ENCODE measurements around the gene ENDOV. TPM values are rescaled to one million over a fixed set of nuclear protein-coding genes. Genes with fewer than 3 reads are reported as not detected.

Gene ENDOV
- total RNA-seq, 1 donor from 2014 or later, result 16.9 TPM

- no peaks in the 10 kb centered on the region for H3K4me1 Mint-ChIP-seq (ENCODE audit: low read depth)
- H3K27me3 Mint-ChIP-seq (ENCODE audit: insufficient read depth), result peaks cover 14% of the 10 kb centered on the region
- no peaks in the 10 kb centered on the region for H3K9me3 Mint-ChIP-seq
- peaks cover 12% of the 10 kb centered on the region for H3K36me3 Mint-ChIP-seq (ENCODE audit: low read depth)
- no peak overlapping the region for H3K27ac Mint-ChIP-seq
- DNase-seq (ENCODE audit: low spot score), result no peak
- no peak overlapping the region for H3K4me3 Mint-ChIP-seq
- intact Hi-C loops (cut with micrococcal nuclease), result no loop called here
Observed at GRCh38 chr17:80466188-80466705, 51.3 kb downstream of the ENDOV start.

GRCh38 chr17:80468242-80468641 lies 53.3 kb downstream of the ENDOV start:
- H3K27me3 Mint-ChIP-seq (ENCODE audit: insufficient read depth), result peaks cover 10% of the 10 kb centered on the region
- H3K27ac Mint-ChIP-seq, result no peak overlapping the region
- peaks cover 10% of the 10 kb centered on the region for H3K4me1 Mint-ChIP-seq (ENCODE audit: low read depth)
- peaks cover 22% of the 10 kb centered on the region for H3K36me3 Mint-ChIP-seq (ENCODE audit: low read depth)
- DNase-seq (ENCODE audit: low spot score), result no peak
- intact Hi-C loops (cut with micrococcal nuclease), result no loop called here
- no peak overlapping the region for H3K4me3 Mint-ChIP-seq
- no peaks in the 10 kb centered on the region for H3K9me3 Mint-ChIP-seq

- Mint-ChIP-seq H3K4me1 (ENCODE audit: low read depth) (peaks cover 10% of the 10 kb centered on the region), H3K36me3 (ENCODE audit: low read depth) (peaks cover 22% of the 10 kb centered on the region), H3K4me3 (no peak overlapping the region), H3K27me3 (ENCODE audit: insufficient read depth) (peaks cover 12% of the 10 kb centered on the region), H3K9me3 (no peaks in the 10 kb centered on the region), H3K27ac (no peak overlapping the region)
- no peak for DNase-seq (ENCODE audit: low spot score)
- intact Hi-C loops (cut with micrococcal nuclease), result no loop called here
Observed at GRCh38 chr17:80468781-80469493, 54.0 kb downstream of the ENDOV start.

GRCh38 chr17:80469667-80470066 lies 54.7 kb downstream of the ENDOV start:
- no peak overlapping the region for H3K27ac Mint-ChIP-seq
- no peak overlapping the region for H3K4me3 Mint-ChIP-seq
- H3K4me1 Mint-ChIP-seq (ENCODE audit: low read depth), result peaks cover 14% of the 10 kb centered on the region
- H3K36me3 Mint-ChIP-seq (ENCODE audit: low read depth), result peaks cover 24% of the 10 kb centered on the region
- intact Hi-C loops (cut with micrococcal nuclease), result no loop called here
- no peaks in the 10 kb centered on the region for H3K9me3 Mint-ChIP-seq
- DNase-seq (ENCODE audit: low spot score), result no peak
- H3K27me3 Mint-ChIP-seq (ENCODE audit: insufficient read depth), result peaks cover 20% of the 10 kb centered on the region

- Mint-ChIP-seq H3K4me1 (ENCODE audit: low read depth) (peaks cover 18% of the 10 kb centered on the region), H3K4me3 (no peak overlapping the region), H3K36me3 (ENCODE audit: low read depth) (peaks cover 25% of the 10 kb centered on the region), H3K27me3 (ENCODE audit: insufficient read depth) (peaks cover 29% of the 10 kb centered on the region), H3K9me3 (no peaks in the 10 kb centered on the region), H3K27ac (no peak overlapping the region)
- no peak for DNase-seq (ENCODE audit: low spot score)
- intact Hi-C loops (cut with micrococcal nuclease), result no loop called here
Observed at GRCh38 chr17:80470603-80471002, 55.6 kb downstream of the ENDOV start.

- intact Hi-C loops (cut with micrococcal nuclease), result no loop called here
- peaks cover 18% of the 10 kb centered on the region for H3K4me1 Mint-ChIP-seq (ENCODE audit: low read depth)
- no peak for DNase-seq (ENCODE audit: low spot score)
- peak overlapping the region; percentile 56 for H3K4me3 Mint-ChIP-seq
- H3K9me3 Mint-ChIP-seq, result no peaks in the 10 kb centered on the region
- H3K36me3 Mint-ChIP-seq (ENCODE audit: low read depth), result peaks cover 25% of the 10 kb centered on the region
- H3K27ac Mint-ChIP-seq, result no peak overlapping the region
- H3K27me3 Mint-ChIP-seq (ENCODE audit: insufficient read depth), result peaks cover 26% of the 10 kb centered on the region
Observed at GRCh38 chr17:80471922-80472321, 57.0 kb downstream of the ENDOV start.

- H3K4me1 Mint-ChIP-seq (ENCODE audit: low read depth), result peaks cover 18% of the 10 kb centered on the region
- H3K27ac Mint-ChIP-seq, result no peak overlapping the region
- no peaks in the 10 kb centered on the region for H3K9me3 Mint-ChIP-seq
- H3K4me3 Mint-ChIP-seq, result no peak overlapping the region
- intact Hi-C loops (cut with micrococcal nuclease), result no loop called here
- no peak for DNase-seq (ENCODE audit: low spot score)
- peaks cover 23% of the 10 kb centered on the region for H3K36me3 Mint-ChIP-seq (ENCODE audit: low read depth)
- H3K27me3 Mint-ChIP-seq (ENCODE audit: insufficient read depth), result peaks cover 25% of the 10 kb centered on the region
Observed at GRCh38 chr17:80472996-80473395, 58.0 kb downstream of the ENDOV start.

GRCh38 chr17:80473701-80474100 lies 58.7 kb downstream of the ENDOV start:
- intact Hi-C loops (cut with micrococcal nuclease), result loop anchor here (2.0 kb wide), 1 partner anchor 19 kb away; no protein-coding TSS in a partner anchor
- no peak overlapping the region for H3K27ac Mint-ChIP-seq
- peaks cover 21% of the 10 kb centered on the region for H3K36me3 Mint-ChIP-seq (ENCODE audit: low read depth)
- peak overlapping the region; percentile 30 for H3K4me3 Mint-ChIP-seq
- no peak for DNase-seq (ENCODE audit: low spot score)
- H3K9me3 Mint-ChIP-seq, result no peaks in the 10 kb centered on the region
- peaks cover 24% of the 10 kb centered on the region for H3K27me3 Mint-ChIP-seq (ENCODE audit: insufficient read depth)
- peaks cover 18% of the 10 kb centered on the region for H3K4me1 Mint-ChIP-seq (ENCODE audit: low read depth)

- Mint-ChIP-seq H3K4me3 (peak overlapping the region; percentile 80), H3K36me3 (ENCODE audit: low read depth) (peaks cover 19% of the 10 kb centered on the region), H3K4me1 (ENCODE audit: low read depth) (peaks cover 18% of the 10 kb centered on the region), H3K27ac (peak overlapping the region; percentile 63), H3K9me3 (no peaks in the 10 kb centered on the region), H3K27me3 (ENCODE audit: insufficient read depth) (peaks cover 25% of the 10 kb centered on the region)
- no peak for DNase-seq (ENCODE audit: low spot score)
- intact Hi-C loops (cut with micrococcal nuclease), result loop anchor here (2.0 kb wide), 1 partner anchor 20 kb away; no protein-coding TSS in a partner anchor
Observed at GRCh38 chr17:80474231-80474960, 59.4 kb downstream of the ENDOV start.

- peak overlapping the region; percentile 63 for H3K27ac Mint-ChIP-seq
- peaks cover 33% of the 10 kb centered on the region for H3K27me3 Mint-ChIP-seq (ENCODE audit: insufficient read depth)
- DNase-seq (ENCODE audit: low spot score), result no peak
- H3K4me3 Mint-ChIP-seq, result peak overlapping the region; percentile 80
- H3K9me3 Mint-ChIP-seq, result no peaks in the 10 kb centered on the region
- peaks cover 17% of the 10 kb centered on the region for H3K36me3 Mint-ChIP-seq (ENCODE audit: low read depth)
- intact Hi-C loops (cut with micrococcal nuclease), result loop anchor here (2.0 to 5.0 kb wide), 2 partner anchors 20 to 67 kb away; partner anchors contain the start of gene RPTOR
- peaks cover 18% of the 10 kb centered on the region for H3K4me1 Mint-ChIP-seq (ENCODE audit: low read depth)
Observed at GRCh38 chr17:80474961-80475909, 60.3 kb downstream of the ENDOV start.

GRCh38 chr17:80475910-80476876 lies 61.2 kb downstream of the ENDOV start, which contains the start of gene NPTX1:
NPTX1 (minus strand) TSS chr17:80476607; CDS start chr17:80476446, 161 bp downstream.
- intact Hi-C loops (cut with micrococcal nuclease), result loop anchor here (2.0 to 5.0 kb wide), 2 partner anchors 21 to 66 kb away; partner anchors contain the start of gene RPTOR
- H3K27ac Mint-ChIP-seq, result peak within 1 kb of the TSS; percentile 55
- H3K9me3 Mint-ChIP-seq, result no peaks in the 10 kb centered on the region
- H3K36me3 Mint-ChIP-seq (ENCODE audit: low read depth), result peaks cover 14% of the 10 kb centered on the region
- H3K4me1 Mint-ChIP-seq (ENCODE audit: low read depth), result peaks cover 18% of the 10 kb centered on the region
- no peak for DNase-seq (ENCODE audit: low spot score)
- peak within 1 kb of the TSS; percentile 80 for H3K4me3 Mint-ChIP-seq
- peaks cover 41% of the 10 kb centered on the region for H3K27me3 Mint-ChIP-seq (ENCODE audit: insufficient read depth)

All from activated T-helper 1 cell treated with anti-CD3 and anti-CD28 coated beads, Interleukin-12 subunit alpha, Interleukin-12 subunit beta, Interleukin-2, Interleukin-4 antibody, amounts not matched to agents 30 ng/mL and 10 ng/mL and 1 ng/mL, durations not matched to agents 14 hours and 24 hours and 36 hours (primary cell).